Suppressor macrophage treated with lipopolysaccharide for 4 hours (primary cell): ENCODE data around the gene SLC44A5.

Source experiments
- DNase-seq: peaks from one replicate; pipeline ENCODE4 v3.0.0-alpha.2; 2020

The SLC44A5 gene

DNA sequence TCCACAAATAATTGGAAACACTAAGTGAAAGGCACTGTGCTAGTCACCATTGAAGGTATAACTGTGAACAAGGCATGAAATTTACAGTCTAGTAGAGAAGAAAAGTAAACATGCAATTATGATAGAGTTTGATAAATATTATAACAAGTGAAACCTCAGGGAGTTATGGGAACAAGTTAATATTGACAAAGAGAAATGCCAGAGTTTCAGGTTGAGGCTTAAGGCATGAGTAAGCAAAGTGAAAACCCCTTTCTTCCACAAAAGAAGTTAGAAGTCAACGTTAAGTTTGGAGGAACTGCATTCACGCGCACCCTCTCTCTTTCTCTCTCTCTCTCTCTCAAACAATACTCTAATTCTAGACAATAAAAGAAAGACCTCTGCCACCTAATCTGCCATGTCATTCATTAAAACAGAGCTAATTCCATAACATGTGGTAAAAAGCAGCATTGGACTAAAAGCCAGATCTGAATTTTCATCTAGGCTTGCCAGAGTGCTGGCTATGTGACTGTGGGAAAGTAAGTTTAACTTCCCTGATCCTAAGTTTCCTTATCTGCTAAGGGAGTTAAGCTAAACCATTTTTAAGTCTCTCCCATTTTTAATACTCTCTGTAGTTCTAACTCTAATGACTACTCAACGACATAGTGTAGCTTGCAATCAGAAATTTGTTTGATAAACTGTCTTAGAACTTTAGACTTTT, 22.0 kb downstream of the SLC44A5 start:
- DNase-seq, result no peak

DNA sequence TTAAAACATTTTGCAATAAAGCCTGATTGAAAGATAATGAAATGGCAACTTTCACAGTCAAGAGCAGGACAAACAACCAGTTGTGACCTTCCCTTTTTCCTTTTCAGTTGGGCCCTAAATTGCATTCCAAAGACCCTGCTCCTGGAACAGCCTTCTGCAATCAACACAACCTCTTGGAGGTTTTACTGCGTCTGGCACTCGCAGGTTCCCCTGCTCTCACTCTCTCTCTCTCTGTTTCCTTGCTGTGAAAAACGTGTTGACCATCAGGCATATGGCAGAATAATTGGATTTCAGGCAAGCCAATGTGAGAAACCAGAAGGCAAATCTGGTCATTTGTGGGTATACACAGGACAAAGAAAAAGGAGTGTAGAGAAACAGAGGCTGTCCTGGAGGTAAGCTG, 23.2 kb downstream of the SLC44A5 start:
- DNase-seq, result no peak

DNA sequence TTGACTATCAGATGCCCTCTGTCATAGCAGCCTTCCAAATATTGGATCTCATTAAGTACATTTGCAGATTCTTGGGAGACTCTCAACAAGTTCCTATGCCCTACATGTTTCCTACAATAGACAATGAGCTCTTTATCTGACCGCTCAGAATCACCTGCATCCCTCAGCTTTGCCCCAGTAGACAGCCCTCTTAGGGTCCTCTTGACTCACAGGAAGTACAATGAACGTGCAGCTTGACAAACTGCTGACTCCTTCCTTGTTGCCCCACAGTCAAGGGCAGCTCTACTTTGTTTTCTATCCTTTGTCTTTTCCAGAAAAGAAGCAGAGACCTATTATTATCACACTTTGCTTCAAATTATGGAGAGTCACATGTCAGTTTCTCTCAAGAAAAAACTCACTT, 27.6 kb downstream of the SLC44A5 start:
- no peak for DNase-seq

DNA sequence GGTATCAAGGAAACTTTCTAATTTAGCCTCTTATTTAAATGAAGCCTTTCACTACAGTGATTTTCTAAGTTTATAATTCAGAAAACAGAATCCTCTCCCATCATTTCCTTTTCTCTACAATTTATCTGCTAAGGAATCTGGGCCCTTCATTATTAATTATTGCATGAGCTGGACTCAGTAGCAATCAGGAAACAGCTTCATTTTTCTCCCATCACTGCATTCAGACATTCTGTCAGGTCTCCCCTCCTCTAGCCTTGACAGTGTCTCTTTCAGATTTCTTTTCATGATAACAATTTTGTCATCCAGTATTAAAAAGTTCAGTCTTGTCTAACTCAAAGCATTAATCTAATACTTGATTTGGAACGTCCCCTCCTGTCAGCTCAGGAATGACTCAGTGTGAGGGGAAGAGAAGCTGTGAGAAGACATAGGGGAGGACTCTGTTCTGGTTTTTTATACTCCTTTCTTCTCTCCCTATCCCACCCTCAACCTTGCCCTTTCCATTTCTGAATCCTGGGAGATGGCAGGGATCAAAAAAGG, 28.1 kb downstream of the SLC44A5 start:
- DNase-seq, result no peak

DNA sequence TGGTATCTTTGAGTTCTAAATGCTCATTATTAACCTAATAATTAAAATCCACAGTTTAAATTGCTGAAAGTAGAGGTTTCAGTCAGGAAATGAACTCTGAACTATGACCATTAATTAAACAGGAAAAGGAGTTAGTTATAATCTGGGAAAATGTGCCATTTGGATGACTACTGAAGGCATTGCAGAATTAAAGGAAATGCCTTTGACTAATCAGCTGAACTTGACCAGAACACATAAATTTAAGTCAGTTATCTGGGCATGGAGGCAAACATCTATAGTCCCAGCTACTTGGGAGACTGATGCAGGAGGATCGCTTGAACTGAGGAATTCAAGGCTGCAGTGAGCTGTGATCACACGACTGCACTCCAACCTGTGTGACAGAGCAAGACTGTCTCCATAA, 31.9 kb downstream of the SLC44A5 start:
- no peak for DNase-seq

DNA sequence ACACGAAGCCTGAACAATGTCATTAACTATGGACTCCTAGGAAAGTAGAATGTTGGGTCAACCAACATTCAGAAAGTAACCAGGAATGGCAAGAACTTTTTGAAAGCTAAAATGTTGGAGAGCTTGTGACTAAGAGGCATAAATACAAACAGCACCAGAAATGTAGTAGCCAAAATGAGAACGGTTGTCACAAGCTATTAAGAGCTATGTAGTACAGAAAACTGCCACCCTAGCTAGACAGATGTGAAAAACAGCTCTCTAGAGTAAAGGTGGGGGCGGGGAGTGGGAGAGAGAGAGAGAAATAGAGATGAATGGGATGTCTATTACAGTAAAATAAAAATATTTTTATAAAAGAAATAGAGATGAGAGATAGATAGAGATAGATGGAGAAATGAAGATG, 35.1 kb downstream of the SLC44A5 start:
- no peak for DNase-seq

DNA sequence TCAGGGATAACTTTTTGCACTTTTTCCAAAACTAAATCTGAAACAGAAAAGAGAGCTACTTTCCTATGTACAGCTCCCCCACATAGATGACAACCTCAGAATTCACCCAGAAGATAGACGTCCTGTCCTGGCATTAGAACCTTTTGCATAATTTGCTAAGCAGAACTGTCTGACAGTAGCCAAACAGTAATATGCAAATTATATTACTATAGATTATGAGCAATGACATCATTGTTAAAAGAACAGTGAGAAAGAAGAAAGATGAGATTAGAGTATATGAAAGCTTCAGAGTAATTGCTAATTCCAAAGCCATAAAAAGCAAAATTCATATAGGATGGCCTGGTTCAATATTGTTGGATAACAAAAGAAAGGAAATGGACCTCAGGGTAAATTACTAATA, 43.7 kb downstream of the SLC44A5 start:
- DNase-seq, result no peak

DNA sequence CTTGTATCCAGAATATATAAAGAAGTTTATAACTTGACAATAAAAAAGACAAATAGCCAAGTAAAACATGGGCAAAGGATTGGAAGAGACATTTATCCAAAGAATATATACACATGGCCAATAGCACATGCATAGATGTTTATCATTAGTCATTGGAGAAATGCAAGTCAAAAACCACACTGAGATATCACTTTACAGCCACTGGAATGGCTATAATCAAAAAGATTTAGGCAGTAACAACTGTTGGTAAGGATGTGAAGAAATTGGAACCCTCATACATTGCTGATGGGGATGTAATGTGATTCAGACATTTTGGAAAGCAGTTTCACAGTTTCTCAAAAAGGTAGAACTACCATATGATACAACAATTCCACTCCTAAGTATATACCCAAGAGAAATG, 51.1 kb downstream of the SLC44A5 start:
- no peak for DNase-seq

DNA sequence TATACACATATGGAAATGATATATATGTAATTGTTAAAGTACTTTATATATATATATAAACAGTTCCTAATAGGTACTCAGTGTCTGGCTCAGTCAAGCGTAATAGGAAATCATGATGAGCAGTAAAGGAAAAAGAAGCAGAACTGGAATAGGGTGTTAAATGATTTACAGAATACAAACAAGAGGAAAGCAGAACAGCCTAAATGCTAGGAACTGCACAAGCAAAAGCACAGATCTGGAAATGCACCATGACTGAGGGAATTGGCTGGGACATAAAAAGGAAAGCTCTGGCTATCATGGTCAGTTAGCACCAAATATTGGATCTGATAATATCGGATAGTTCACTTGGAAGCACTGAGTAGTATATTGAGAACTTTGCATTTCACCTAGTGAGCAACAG, 51.8 kb downstream of the SLC44A5 start:
- no peak for DNase-seq

DNA sequence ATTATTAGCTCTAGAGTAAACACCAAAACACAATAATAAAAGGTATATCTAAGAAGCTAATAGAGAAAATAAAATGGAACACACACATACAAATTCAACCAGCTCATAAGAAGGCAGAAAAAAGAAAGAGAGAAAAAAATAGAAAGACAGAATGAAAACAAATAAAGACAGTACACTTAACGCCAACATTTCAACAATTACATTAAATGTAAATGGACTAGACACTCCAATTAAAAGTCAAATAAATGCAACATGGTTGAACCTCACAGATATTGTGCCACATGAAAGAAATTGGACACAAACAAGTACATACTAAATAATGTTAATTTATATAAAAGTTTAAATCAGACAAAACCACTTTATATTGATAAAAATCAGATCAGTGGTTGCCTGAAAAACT, 56.0 kb downstream of the SLC44A5 start:
- no peak for DNase-seq

DNA sequence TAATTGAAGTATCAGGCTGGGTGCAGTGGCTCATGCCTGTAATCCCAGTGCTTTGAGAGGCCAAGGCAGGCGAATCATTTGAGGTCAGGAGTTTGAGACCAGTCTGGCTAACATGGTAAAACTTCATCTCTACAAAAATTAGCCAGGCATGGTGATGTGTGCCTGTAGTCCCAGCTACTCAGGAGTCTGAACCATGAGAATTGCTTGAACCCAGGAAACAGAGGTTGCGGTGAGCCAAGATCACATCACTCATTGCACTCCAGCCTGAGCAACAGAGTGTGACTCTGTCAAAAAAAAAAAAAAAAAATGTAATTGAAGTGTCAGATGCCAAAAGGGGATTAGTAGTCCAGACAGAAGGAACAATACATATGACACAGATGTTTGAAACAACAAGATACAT, 56.7 kb downstream of the SLC44A5 start:
- DNase-seq, result no peak

DNA sequence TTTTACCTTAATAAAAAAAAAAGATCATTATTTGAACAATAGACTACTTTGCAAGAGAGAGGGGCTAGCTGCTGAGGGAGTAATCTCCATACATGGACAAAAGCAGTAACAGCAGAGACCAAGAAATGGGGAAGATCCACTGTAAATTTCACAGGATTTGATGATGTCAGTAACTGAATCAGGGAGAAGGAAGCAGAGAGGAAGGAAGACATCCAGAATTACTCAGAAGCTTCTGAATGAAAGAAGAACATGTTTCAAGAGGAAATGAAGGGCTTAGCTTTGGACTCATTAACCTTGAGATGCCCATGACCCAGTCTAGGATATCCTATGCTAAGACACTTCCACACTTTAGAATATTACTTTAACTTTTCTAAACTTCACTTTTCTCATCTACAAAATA, 60.4 kb downstream of the SLC44A5 start:
- no peak for DNase-seq

DNA sequence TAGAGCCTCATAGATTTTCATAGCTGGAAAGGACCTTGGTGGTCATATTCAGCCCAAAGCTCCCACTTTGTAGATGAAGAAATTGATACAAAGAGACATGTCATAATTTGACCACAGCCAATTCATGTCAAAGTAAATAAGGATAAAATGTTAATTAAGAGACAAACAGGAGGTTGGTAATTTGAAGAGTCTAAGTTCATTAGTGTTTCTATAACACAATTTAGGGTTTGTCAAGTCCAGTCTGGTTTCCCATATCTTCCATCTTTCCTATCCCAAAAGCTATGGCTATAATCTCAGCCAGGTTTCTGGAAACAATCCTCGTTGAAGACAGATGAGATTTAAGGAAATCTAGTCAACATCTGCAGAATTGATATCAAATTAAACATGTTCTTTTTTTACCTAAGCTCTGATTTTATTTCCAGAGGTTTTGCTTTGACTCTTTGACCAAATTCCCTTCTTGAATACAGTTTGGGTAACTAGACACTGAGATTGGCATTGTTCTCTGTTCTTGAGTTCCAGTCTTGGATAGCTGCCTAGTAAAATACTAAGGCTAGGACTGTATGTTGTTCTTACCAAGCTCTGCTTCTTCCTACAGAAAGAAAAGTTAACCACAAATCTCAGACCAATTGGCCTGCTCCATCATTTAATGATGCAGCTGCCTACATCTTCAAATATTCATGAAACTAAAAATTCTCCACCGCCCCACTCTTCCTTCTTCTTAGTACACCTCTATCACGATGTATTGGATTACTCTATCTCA, 62.0 kb downstream of the SLC44A5 start:
- no peak for DNase-seq

DNA sequence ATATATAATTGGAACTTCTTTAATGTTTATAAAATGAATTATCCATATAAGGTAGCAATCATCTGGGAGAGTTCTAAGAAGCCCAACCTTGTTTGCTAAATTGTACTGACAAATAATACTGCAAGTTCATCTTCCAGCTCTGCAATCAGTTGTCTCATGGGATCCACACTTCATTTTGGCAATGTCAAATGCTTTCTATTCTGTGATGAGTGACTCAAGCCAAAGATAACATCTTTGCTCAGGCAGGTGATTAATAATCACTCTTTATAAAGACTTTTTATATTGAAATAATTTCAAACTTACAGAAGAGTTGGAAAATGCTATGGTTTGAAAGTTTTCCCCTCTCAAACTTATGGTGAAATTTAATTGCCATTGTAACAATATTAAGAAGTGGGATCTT, 67.2 kb downstream of the SLC44A5 start:
- DNase-seq, result no peak

DNA sequence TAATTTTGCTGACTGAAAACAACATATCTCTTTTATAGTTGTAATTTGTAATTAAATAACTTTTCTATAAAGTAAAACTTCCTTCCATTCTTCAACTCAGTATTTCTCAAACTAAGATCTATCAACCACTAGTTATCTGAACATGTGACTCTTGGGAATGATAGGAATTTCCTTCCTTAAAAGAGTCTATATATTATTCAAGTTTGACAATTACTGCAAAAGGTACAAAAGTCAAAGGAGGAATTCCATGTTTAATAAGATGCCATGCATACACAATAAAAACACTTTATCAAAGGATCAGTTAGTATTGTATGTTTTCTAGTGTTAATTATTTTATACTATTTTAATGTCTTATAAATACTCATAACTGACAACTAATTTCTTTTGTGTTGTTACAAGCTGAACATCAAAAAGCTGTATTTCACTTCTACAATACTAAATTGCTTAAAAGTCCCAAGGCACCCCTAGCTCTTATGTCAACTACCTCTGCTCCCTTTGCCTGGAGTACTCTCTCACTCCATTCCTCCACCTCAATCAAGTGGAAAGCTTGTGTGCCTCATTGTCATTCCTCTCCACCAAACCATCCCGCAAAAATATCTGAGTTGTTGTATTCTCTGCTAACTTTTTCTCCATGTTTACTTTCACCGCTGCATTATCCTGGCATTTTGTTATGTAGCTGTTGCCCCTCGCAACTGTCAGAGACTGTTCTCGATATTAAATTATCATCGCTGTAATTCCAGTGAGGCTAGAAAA, 67.9 kb downstream of the SLC44A5 start:
- DNase-seq, result no peak

DNA sequence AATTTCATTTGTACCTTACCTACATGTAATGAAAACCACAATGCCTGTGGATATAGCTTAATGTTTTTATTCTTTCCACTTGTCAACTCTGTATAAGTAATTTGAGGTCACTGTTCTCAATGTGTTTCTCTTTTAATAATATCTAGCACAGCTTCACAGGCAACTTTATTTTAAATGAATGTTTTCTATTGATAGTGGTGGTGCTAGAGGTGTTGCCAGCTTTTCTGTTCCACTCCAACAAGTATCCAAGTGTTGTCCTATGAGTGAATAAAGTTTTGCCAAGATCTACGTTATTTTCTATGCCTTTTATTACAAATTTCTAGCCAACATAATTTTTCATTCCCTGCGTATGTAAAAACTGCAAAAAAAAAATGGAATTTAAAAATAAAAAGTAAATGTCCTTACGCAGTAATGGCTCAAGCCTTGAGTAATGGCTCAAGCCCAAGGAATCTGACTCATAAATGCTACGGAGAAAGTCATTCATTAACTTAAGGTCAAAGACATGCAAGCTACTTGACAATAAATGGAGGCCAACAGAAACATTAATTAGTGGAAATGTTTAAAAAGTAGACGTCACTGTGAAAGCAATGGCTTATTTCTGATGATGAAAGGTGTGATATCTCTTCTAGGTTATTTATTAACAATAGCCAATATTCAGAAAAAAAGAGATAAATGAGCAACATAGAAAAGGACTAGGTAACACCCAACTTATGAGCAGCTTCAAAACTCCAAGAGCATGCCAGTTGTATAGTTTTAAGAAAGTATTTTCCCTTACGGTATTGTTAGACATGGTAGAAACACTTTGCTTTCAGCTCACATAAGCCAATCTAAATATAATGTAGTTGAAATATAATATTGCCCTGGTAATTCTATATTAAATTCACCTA, 71.4 kb downstream of the SLC44A5 start:
- no peak for DNase-seq

DNA sequence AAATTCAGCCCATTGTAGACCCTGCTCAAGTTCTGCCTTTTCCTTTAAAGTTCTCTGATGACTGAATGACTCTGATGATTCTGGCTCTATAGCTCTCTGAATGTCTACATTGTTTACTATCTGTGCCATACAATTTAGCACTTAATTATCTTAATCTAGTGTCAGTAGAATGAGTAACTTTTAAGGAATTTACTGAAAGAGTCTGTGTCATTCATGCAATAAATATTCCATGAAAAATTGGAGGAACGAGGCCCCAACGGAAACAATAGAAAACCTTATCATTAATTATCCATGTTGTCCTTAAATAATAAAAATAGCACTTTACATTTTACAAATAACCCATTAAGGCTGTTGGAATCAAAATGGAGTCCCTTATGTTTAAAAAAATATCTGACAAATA, 77.8 kb downstream of the SLC44A5 start:
- no peak for DNase-seq

DNA sequence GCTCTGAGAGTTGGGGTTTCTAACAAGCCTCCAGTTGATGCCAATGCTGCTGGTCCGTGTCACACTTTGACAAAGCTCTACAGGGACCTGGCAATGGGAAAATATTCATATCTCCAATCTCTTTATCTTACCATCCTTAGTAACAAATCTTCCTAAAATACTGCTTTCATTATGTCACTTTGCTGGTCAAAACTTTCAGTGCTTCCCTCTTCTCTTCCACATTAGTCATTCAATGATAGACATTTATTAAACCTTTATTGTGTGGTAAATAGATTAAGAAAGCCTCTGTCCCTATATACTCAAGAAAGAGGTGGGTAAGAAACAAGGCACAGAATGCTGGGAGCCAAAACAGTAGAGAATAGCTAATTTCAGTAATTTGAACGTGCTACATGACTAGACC, 79.3 kb downstream of the SLC44A5 start:
- DNase-seq, result no peak

DNA sequence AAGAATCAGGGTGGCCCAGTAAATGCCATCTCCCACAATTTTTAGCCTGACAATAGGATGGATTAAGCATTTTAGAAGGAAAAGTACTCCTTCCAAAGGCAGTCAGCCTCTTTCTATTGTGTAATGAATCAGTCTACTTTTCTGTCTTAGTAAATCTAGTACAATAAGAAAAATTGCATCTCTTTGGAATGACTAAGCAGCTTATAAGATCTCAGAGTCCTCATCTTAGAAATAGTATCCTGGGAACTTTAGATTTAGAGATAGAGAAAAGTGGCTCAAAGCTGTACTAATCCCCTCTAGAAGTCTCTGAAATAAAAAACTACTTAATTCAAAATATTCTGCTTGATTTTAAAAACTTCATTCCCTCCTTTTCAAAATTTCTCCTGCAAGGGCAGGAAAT, 81.4 kb downstream of the SLC44A5 start:
- DNase-seq, result no peak

DNA sequence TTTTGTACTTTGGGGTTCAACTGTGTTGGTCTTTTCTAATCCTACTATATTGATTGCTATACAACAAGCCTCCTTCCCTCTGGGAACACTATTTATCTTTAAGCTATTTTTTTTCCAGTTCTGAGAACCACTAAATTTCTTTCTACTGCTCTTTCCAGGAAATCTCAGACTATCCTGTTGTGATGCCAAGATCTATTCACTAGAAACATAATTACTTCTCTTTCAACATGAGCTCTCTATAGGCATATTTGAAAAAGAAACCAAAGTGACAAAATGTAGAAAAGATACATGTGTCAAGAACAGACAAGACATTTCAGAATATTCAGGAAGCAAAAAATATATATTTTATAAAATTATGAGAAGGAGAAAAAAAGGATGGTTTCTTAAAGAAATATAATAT, 82.9 kb downstream of the SLC44A5 start:
- no peak for DNase-seq

DNA sequence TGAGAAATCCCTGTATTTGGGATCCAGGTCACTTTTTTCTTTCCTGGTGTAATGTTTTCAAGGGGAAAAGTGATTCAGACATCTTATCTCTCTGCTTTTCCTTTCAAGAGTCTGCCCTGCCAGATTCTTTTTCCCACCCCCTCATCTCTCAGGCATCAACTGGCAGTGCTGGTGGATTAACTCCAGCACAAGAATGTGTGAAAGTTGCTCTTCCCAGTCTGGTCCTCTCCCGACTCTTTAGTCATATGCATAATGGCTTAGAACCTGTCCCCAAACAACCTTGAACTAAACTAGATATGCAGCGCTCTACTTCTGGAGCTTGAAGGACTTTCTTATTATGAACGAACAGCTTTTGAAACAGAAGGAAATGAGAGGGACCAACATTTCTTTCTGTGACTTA, 88.5 kb downstream of the SLC44A5 start:
- no peak for DNase-seq

DNA sequence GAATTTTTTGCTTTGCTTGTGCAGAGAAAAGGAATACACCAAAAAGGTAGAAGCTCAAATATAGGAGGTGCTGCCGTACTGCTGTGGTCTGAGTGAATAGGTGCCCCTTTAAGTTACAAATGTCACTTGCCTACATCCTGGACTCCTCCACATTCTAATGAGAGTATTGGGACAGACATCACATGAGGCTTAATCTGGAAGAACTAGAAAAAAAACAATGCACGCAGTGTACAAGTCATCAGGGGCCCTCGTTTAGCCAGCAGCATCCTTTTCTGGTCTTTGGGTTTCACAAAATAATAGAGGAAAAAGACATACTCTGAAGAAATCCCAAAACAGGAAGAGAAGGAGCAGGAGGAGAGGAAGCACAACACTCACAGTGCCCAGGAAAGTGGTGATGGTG, 89.3 kb downstream of the SLC44A5 start:
- DNase-seq, result no peak
